GM19099 (cell line): ENCODE results near the gene MGARP.

Experiments used
- POLR2A ChIP-seq: IDR thresholded peaks from 3 replicates; pipeline ENCODE4 v1.6.1; 2011; ENCODE audit warnings: low read depth; ENCODE audit not compliant: insufficient read length; ENCODE audit errors: extremely low read depth

Gene MGARP

DNA sequence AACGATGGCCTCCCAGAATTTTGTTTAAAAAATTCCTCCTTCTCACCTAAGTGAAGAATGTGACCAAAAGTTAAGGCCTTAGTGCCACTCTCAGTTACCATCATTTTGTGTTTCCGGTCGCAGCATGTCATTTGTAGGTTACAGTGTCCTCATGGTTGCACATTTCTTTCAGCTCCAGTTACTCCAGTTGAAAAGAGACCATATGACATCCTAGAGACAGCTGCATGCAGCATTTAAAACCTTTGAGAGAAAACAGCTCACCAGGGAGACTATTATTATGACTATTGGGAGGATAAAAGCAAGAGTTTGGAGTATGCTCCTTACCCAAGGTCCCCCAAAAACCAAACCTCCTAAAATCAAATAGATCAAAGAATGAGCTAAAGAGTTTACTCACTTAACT, 45.8 kb downstream of the MGARP start:
- TF ChIP-seq POLR2A = no peak

DNA sequence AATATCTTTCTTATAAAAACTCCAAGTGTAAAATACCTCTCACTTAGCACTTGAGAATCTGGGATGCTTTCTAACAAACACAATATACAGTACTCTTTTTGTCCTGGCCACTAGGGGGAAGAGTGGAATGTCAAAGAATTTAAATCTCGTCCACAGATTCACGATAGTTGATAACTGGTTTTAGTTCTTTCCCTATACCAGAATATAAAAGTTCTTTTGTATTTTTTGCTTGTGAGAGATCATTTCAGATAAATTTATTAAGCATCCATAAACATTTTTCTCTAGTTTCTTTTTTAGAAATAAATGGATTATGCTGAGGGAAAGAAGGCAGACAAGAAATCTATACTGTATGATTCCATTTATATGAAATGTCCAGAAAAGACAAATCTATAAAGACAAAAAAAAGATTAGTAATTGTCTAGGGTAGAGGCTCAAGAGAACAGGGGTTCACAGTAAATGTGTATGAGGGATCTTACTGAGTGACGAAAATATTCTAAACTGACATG, 50.4 kb downstream of the MGARP start:
- TF ChIP-seq POLR2A = no peak

DNA sequence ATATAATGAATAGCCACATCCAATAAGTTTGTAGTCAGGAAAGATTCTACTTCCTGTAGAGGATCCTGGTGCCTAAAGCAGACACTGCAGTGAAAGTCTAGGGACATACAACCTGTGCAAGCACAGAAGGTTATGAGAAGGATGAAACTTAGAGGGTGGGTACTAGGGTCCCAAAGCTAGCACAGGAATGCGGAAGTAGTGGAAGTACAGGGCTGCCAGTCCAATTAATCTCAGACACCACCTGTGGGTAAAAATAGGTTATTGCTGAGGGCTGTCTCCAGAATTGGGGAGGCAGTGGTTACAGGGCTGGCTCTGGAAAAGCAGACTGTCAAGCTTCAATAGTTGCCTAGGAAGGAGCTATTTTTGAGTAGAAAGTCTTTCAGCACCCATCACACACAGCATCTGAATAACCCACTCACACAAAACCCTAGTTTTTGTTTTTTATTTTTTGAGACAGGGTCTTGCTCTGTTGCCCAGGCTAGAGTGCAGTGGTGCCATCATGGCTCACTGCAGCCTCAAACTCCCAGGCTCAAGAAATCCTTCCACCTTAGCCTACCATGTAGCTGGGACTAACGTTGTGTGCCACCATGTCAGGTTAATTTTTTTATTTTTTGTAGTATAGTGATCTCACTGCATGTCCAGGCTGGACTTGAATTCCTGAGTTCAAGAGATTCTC, 52.2 kb downstream of the MGARP start:
- TF ChIP-seq POLR2A = no peak

GRCh38 chr4:139223682-139224317, 56.2 kb downstream of the MGARP start:
- no peak for TF ChIP-seq POLR2A

GRCh38 chr4:139222215-139222614, 57.8 kb downstream of the MGARP start:
- no peak for TF ChIP-seq POLR2A

DNA sequence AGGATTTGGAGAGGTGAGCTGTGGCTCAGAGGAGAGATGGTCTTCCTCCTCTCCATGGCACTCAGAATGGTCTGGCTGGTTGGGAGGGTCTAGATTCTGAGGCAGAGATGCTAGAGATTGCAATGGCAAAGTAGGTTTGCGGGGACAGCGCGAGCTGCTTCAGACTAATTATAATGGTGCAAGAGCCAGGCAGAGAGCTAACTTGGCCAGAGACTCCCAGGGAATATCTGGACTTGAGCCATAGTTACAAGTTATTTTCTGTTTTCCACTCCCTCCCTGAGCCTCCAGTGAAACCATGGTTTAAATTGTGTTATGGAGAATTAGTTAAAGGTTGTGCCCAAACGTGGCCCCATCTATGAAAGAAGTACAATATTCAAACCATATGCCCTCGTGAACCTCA, 58.3 kb downstream of the MGARP start:
- no peak for TF ChIP-seq POLR2A

DNA sequence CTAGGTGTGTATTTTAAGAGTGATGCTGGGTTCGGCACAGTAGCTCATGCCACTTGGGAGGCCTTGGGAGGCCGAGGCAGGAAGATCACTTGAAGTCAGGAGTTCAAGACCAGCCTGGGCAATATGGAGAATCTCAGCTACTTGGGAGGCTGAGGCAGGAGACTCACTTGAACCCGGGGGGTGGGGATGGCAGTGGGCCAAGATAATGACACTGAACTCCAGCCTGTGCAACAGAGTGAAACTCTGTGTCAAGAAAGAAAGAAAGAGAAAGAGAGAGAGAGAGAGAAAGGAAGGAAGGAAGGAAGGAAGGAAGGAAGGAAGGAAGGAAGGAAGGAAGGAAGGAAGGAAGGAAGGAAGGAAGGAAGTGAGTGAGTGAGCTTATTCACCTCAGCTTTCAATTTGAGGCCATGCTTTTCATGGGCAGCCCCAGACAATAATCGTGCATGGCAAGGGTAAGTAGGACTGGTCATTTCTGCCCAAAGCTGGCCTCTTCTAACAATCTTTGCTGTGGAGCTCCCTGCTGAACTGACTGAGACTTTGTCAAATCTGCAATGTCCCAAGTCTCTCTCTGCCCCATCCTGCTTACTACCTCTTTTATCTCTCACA, 60.5 kb downstream of the MGARP start:
- TF ChIP-seq POLR2A = no peak
